NCI-H128 (cell line): ENCODE data around the gene MRPL52.
"Not testable (repeated sequence)": the region's sequence is repeated elsewhere in the genome, so short reads cannot be mapped to it uniquely, and the experiment has no call there.

Experiments used
- DNase-seq: peaks from one replicate; lab custom pipeline; 2025; ENCODE audit not compliant: unreplicated experiment; lab: John Stamatoyannopoulos, UW

MRPL52 gene

DNA sequence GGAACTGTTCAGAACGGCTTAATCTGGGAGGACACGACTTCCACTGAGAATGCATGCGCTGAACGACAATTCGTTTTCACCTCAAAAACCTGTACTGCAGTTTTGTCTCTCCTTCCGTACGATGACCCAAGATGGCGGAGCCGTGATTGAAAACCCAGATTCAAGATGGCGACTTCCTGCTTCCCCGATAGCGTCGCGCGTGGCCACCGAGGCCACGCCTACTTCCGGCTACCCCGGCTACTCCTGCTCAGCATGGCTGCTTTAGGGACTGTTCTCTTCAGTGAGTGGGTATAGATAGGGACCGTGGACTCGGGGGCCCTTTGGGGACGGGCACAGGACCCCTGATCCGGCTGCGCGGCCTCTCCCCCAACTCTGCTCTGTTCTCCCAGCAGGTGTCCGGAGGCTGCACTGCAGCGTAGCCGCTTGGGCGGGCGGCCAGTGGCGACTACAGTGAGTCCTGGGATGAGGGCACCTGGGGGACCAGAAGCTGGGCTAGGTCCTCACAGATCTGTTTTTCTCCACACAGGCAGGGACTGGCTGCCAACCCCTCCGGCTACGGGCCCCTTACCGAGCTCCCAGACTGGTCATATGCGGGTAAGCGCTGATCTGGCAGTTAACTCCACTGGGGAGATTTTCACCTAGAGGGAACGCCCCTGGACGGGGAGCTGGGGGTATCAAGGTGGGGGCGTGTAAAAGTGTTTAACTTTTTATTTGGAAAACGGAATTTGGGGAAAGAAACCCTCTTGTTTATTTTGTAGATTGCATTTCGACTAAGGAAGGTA, at the start of gene MRPL52:
Gene MRPL52, plus strand, starts transcription at position 227 of the 782 bp plus-strand sequence. Its CDS starts 26 bp downstream, at position 253.
- peak; percentile 62 for DNase-seq

GRCh38 chr14:22780105-22780679, 49.5 kb upstream of the MRPL52 start:
- no peak for DNase-seq

DNA sequence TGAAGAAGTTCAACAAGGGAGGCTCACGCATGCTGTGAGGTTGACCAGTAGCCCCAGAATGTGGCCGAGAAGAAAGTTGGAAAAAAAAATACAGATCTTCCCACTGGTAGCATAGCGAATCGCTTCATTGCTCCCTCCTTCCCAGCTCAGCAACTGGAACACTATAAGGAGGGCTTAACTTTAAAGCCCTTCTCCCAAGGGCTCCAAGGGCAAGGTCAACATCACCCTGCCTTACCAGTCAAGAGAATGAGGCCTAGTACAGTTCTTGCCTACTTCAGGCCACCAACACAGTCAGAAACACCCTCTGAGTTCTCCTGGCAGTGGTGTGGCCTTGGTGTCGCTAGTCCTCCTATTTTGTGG, 48.8 kb upstream of the MRPL52 start:
- DNase-seq: no peak

DNA sequence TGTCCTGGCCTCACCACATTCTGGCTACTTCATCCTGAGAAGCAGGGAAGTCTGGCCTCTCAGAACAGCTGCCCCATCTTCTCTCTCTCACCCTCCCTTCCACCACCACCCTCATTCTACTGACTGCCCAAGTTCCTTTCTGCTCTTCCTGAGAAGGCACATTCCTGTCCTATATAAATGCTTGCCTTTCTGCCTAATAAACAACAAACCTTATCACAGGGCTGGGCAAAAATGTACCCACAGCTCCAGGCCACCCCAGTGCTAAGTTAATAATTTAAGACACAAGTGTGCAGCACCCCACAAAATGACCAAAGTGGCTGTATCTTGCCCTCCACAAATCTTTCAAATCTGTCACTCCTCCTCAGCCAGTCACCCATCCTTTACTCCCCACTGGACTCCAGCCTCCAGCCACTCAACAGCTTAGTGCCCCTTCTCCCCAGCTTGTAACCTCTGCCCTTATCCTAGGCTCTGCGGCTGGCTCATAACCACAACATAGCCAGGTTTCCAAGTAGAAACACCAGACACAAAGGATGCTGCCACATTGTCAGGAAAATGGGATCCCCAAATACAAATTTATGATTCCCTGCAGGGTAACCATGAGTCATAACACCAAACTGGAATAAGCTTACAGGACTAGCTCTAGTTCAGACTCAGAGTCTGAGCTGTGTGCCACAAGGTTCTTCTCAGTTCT, 48.2 kb upstream of the MRPL52 start:
- no peak for DNase-seq

DNA sequence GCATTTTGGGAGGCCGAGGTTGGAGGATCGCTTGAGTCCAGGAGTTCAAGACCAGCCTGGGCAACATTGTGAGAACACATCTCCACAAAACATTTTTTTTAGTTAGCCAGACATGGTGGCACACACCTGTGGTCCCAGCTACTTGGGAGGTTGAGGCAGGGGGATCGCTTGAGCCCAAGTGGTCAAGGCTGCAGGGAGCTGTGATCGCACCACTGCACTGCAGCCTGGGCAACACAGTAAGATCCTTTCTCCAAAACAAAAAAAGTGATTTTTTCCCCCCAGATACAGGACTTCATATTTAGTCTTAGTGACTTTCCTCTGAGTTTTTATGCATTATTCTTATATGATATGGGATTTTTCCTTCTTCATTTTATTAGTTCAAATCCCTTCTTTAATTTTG, 43.0 kb upstream of the MRPL52 start:
- DNase-seq: no peak

DNA sequence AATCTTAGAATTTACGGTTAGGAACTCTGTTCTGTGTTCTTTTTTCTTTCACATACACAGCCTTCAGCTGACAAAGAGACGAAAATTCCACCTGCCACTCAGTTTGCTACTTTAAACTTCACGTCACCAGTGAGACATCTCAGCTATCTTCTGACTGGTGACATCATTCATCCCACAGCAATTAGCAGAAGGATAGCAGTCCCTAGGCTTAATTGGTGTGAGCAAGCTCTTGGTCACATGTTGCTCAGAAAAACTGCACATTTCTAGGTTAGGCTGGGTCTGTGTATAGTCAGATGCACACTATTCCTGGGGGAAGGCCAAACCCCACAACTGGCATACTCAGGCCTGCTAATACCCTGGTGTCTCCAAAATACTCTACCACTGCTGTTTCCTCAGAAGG, 38.4 kb upstream of the MRPL52 start:
- no peak for DNase-seq

GRCh38 chr14:22792158-22792557, 37.5 kb upstream of the MRPL52 start:
- DNase-seq: no peak

DNA sequence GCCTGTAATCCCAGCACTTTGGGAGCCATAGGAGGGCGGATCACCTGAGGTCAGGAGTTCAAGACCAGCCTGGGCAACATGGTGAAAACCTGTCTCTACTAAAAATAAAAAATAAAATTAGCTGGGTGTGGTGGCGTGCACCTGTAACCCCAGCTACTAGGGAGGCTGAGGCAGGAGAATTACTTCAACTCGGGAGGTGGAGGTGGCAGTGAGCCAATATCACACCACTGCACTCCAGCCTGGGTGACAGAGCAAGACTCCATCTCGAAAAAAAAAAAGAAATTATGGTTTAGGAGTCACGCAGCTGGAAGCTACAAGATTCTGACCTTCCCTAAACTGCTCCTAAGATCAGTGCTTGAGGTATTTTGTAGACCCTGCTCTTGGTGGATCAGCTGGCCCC, 36.1 kb upstream of the MRPL52 start:
- not testable (repeated sequence) for DNase-seq

DNA sequence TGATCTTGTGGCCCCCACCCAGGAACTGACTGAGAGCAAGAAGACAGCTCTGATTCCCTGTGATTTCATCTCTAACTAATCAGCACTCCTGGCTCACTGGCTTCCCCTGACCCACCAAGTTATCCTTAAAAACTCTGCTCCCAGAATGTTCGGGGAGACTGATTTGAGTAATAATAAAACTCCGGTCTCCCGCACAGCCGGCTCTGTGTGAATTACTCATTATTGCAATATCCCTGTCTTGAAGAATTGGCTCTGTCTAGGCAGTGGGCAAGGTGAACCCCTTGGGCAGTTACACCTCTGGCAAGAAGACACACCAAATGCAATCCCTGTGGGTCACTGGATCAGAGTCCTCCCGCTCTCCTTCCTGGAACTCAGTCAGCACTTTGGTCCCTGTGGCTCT, 35.7 kb upstream of the MRPL52 start:
- DNase-seq: no peak

DNA sequence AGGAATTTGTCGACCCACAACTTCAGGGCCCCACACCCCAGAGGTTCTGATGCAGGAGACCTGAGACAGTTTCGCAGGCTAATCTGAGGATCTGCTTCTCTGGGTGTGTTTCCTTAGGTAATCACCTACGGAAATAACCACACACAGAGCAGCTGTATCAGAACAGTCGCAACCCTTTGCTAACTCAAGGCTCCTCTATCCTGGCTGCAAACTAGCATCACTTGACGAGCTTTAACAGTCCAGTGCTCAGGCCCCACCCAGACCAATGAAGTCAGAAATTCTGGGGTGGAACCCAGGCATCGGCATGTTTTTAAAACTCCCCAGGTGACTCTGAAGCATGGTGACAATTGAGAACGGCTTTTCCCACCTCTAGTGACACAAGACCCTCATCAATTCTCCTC, 35.1 kb upstream of the MRPL52 start:
- no peak for DNase-seq

GRCh38 chr14:22796087-22796707, 33.5 kb upstream of the MRPL52 start:
- DNase-seq: no peak

- no peak for DNase-seq
These were observed 32.4 kb upstream of the MRPL52 start for GRCh38 chr14:22797017-22797917.

- DNase-seq: no peak
These were observed 31.2 kb upstream of the MRPL52 start for GRCh38 chr14:22798528-22798927.

DNA sequence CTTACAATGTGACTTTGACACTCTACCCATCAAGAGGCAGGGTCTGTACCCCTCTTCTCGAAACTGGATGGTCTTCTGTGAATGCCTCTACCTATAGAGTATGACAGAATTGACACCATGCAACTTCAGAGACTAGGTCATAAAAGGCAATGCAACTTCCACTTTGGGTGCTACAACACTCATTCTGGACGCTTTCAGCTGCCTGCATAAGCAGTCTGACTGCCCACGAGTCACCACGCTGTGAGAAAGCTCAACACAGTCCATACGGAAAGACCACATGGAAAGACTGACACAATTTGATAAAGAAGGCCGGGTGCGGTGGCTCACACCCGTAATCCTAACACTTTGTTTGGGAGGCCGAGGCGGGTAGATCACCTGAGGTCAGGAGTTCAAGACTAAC, 29.3 kb upstream of the MRPL52 start:
- DNase-seq: no peak

- DNase-seq: no peak
These were observed 28.0 kb upstream of the MRPL52 start for GRCh38 chr14:22801716-22802115.

DNA sequence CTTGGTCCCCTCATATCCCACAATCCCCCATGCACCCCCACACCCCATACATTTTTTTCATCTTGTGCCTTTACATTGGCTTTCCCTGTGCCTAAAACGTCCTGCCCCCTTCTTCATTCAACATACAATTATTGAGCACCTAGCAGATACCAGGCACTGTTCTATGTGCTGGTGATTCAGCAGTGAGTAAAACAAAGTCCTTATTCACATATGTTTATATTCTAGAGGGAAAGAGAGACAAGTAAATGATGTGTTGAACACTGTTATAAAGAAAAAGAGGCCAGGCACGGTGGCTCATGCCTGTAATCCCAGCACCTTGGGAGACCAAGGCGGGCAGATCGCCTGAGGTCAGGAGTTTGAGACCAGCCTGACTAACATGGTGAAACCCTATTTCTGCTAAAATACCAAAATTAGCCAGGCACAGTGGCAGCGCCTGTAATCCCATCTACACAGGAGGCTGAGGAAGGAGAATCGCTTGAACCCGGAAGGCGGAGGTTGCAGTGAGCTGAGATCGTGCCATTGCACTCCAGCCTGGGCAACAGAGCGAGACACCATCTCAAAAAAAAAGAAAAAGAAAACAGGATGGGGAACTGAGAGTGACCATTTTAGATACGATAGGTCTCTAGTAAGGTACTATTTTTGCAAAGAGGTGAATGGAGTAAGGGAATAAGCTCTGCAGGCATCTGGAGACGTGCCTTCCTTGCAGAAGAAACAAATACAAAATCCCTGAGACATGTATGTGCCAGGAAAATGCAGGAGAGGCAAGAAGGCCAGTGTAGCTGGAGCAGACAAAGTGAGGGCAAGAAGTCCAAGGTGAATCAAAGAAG, 26.6 kb upstream of the MRPL52 start:
- DNase-seq: no peak

DNA sequence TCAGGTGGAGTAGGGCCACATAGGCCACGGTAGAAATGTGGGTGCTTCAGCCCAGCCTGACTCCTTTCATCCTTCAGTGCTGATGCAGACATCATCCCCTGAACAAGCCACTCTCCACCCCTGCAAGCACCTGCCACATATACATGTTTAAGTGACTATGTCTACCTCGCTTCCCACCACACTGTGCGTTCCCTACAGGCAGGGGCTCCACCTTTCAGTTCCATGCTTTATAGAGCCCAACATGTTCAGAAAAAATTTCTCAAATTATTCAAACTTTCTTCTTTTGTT, 26.1 kb upstream of the MRPL52 start:
- no peak for DNase-seq

DNA sequence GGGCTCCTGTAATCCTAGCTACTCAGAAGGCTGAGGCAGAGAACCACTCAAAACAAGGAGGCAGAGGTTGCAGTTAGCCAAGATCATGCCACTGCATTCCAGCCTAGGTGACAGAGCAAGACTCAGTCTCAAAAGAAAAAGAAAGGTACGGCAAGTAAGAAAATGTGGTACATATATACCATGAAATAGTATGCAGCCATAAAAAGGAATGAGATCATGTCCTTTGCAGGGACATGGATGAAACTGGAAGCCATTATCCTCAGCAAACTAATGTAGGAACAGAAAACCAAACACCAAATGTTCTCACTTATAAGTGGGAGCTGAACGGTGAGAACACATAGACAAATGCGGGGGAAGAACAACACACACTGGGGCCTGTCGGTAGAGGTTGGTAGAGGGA, 24.5 kb upstream of the MRPL52 start:
- DNase-seq: not testable (repeated sequence)

GRCh38 chr14:22807432-22808087, 22.1 kb upstream of the MRPL52 start:
- DNase-seq: no peak
